Measurements from ENCODE around the gene PAX4. TPM values are rescaled to one million over a fixed set of nuclear protein-coding genes. Genes with fewer than 3 reads are reported as not detected.

PAX4 gene
- total RNA-seq, 3 donors from 2014 or later = 0.96 to 1.8 TPM; not detected in 1

GRCh38 chr7:127584648-127585043 is 33.3 kb downstream of the PAX4 start:
- Histone ChIP-seq H3K4me3 (peak overlapping the region; percentile 71), H3K4me1 (ENCODE audit: low read depth) (peaks cover 32% of the 10 kb centered on the region), H3K9me3 (no peaks in the 10 kb centered on the region), H3K36me3 (ENCODE audit: low read depth) (no peaks in the 10 kb centered on the region)
- DNase-seq (peak in 1 of 3 donors; percentile 56), ATAC-seq (no peak)
- intact Hi-C loops (cut with DNase I, micrococcal nuclease) = no loop called here
- no peak for TF ChIP-seq CTCF (IDR thresholded peaks at IDR 0.05)

GRCh38 chr7:127582361-127582760 is 35.6 kb downstream of the PAX4 start:
- Histone ChIP-seq H3K4me3 (no peak overlapping the region), H3K36me3 (ENCODE audit: low read depth) (no peaks in the 10 kb centered on the region), H3K4me1 (ENCODE audit: low read depth) (peaks cover 21% of the 10 kb centered on the region), H3K9me3 (no peaks in the 10 kb centered on the region)
- intact Hi-C loops (cut with DNase I, micrococcal nuclease) = no loop called here
- DNase-seq = peak in 1 of 3 donors; percentile 49
- TF ChIP-seq CTCF (IDR thresholded peaks at IDR 0.05) = no peak
- ATAC-seq = no peak

- ATAC-seq = no peak
Observed at GRCh38 chr7:127581716-127582115, 36.2 kb downstream of the PAX4 start.

GRCh38 chr7:127580612-127581011 is 37.3 kb downstream of the PAX4 start:
- no peak for TF ChIP-seq CTCF (IDR thresholded peaks at IDR 0.05)
- ATAC-seq = no peak
- intact Hi-C loops (cut with DNase I, micrococcal nuclease) = no loop called here
- DNase-seq = no peak
- Histone ChIP-seq H3K4me1 (ENCODE audit: low read depth) (peaks cover 21% of the 10 kb centered on the region), H3K4me3 (no peak overlapping the region), H3K36me3 (ENCODE audit: low read depth) (no peaks in the 10 kb centered on the region), H3K9me3 (no peaks in the 10 kb centered on the region)

More at GRCh38 chr7:127581716-127582115, 36.2 kb downstream of the PAX4 start:
- DNase-seq = no peak
- Histone ChIP-seq H3K4me1 (ENCODE audit: low read depth) (peaks cover 21% of the 10 kb centered on the region), H3K4me3 (no peak overlapping the region), H3K36me3 (ENCODE audit: low read depth) (no peaks in the 10 kb centered on the region), H3K9me3 (no peaks in the 10 kb centered on the region)
- intact Hi-C loops (cut with DNase I, micrococcal nuclease) = no loop called here
- no peak for TF ChIP-seq CTCF (IDR thresholded peaks at IDR 0.05)

GRCh38 chr7:127578711-127579275 is 39.1 kb downstream of the PAX4 start:
- DNase-seq (no peak), ATAC-seq (no peak)
- no peaks in the 10 kb centered on the region for H3K36me3 ChIP-seq (ENCODE audit: low read depth)
- H3K9me3 ChIP-seq = no peaks in the 10 kb centered on the region
- no peak overlapping the region for H3K4me3 ChIP-seq
- H3K4me1 ChIP-seq (ENCODE audit: low read depth) = peaks cover 11% of the 10 kb centered on the region
- TF ChIP-seq CTCF (IDR thresholded peaks at IDR 0.05) = no peak
- intact Hi-C loops (cut with DNase I, micrococcal nuclease) = no loop called here
